HG03045 (cell line): ENCODE measurements around the gene TSSK1B.
"Not testable (repeated sequence)": the region's sequence is repeated elsewhere in the genome, so short reads cannot be mapped to it uniquely, and the experiment has no call there.

ENCODE experiments used
- ATAC-seq: cut with Tn5 transposase; IDR thresholded peaks from one replicate; pipeline ENCODE4 v1.9.1; 2021; ENCODE audit warnings: mild to moderate bottlenecking, moderate library complexity; ENCODE audit not compliant: unreplicated experiment

The TSSK1B gene

DNA sequence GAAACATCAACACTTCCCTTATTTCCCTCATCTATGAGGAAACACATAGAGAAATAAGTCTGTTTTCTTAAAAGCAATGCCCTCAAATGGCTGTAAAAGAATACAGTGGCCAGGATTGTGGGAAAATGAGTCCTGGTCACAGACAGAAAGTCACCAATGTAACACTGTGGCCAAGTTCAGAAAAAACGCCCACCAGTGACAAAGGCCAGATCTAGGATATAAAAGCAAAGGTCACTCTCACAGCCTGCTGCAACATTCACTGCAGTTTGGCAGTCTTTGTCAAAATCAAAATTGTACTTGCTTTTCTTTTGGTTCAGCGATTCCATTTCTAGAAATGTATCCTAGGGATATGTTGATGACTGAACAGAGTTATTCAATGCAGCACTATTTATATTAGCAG is 30.5 kb downstream of the TSSK1B start:
- no peak for ATAC-seq

- not testable (repeated sequence) for ATAC-seq
Measured at GRCh38 chr5:113397986-113398385, 36.8 kb downstream of the TSSK1B start.

GRCh38 chr5:113397046-113397445 is 37.7 kb downstream of the TSSK1B start:
- ATAC-seq = no peak

DNA sequence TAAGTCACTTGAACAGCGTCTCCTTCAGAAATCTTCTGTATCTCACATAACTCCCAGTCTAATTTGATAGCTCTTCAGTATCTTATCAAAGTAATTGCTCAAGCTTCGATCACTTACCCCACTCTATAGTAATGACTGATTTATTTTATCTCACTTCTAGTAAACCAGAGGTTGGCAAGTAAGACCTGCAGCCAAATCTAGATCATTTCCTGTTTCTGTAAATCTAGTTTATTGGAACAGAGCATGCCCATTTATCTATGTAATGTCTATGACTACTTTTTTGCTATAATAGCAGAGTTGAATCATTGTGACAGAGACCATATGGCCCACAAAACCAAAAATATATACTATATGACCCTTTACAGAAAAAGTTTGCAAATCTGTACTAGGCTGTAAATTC is 40.1 kb downstream of the TSSK1B start:
- no peak for ATAC-seq

DNA sequence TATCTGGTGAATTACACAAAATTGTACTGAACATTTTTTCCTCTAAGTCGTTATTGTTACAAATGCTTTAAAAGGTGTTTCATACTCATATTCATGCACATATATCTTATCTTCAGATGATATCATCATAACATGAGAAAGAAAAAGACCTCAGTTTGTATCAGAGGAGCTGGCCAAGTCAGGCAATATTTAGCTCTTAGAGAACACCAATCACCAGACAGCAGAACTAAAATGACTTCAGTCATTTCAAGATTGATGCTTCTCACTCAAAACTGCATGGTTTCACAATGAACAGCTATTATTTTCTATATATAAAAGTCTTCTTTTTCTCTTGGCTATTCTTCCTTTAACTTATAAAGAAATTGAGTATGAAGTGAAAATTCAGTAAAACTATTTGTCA is 44.6 kb downstream of the TSSK1B start:
- ATAC-seq = no peak

- no peak for ATAC-seq
Measured at GRCh38 chr5:113389116-113389515, 45.7 kb downstream of the TSSK1B start.

- ATAC-seq = no peak
Measured at GRCh38 chr5:113387844-113388243, 46.9 kb downstream of the TSSK1B start.

DNA sequence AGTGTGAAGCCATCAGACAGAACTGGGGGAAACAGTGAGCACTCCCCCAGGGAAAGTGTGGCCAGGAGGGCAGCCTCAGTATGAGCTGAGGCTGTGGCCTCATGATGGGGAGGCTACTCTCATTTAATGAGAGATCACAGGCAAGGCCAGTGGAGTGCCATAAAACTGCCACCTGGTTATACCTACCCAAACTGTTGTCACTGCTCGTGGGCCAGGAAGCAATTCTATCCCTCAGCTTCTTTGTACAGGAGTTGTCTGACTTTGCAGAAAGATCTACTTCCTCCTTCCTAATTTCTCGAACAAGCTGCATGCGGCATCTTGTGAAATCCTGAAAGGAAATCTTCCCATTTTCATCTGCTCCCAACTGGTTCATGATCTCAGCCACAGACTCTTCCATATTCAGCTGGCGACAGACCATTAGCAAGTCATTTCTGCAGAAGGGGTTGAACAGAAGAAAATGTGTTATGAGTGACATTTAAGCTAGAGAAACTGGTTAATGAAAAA is 50.0 kb downstream of the TSSK1B start:
- no peak for ATAC-seq

GRCh38 chr5:113382731-113383130 is 52.1 kb downstream of the TSSK1B start:
- ATAC-seq = no peak
